GM23338 (cell line): ENCODE measurements around the gene DNAJB13.

Source experiments
- CREB1 ChIP-seq: fragments of 250-450 bp; sonication (Bioruptor Pico); IDR thresholded peaks from 2 replicates; pipeline ENCODE4 v1.5.0; 2020; ENCODE audit warnings: low read depth, mild to moderate bottlenecking, moderate library complexity
- EZH2 ChIP-seq: fragments of 200-600 bp; sonication (generic); IDR thresholded peaks from one replicate; pipeline ENCODE4 v1.8.0; 2017; ENCODE audit warnings: antibody characterized with exemption, mild to moderate bottlenecking, low read depth; ENCODE audit not compliant: unreplicated experiment
- EZH2phosphoT487 ChIP-seq: fragments of 200-600 bp; sonication (generic); IDR thresholded peaks from one replicate; pipeline ENCODE4 v1.8.1; 2018; ENCODE audit warnings: antibody characterized with exemption; ENCODE audit not compliant: unreplicated experiment
- JUNB ChIP-seq: IDR thresholded peaks from one replicate; pipeline ENCODE4 v1.6.1; 2016; ENCODE audit warnings: antibody characterized with exemption; ENCODE audit not compliant: unreplicated experiment
- POLR2AphosphoS5 ChIP-seq: IDR thresholded peaks from 2 replicates; pipeline ENCODE4 v1.6.1; 2016; ENCODE audit warnings: antibody characterized with exemption, low read depth
- TF ChIP-seq, protein P1 (sequence below), 2 experiments: fragments of 200-600 bp in 1 of 2; sonication (generic) in 1 of 2; conservative IDR thresholded peaks; 2 replicates each; pipeline versions ENCODE4 v1.5.1 to v1.6.1; 2016 to 2017; ENCODE audit warnings: antibody characterized with exemption in 2 of 2, low read depth in 2 of 2, mild to moderate bottlenecking in 2 of 2, moderate library complexity in 1 of 2
- TF ChIP-seq, protein P2 (sequence below): IDR thresholded peaks from 2 replicates; pipeline ENCODE4 v1.6.1; 2016; ENCODE audit warnings: antibody characterized with exemption
- TF ChIP-seq, protein P3 (sequence below): IDR thresholded peaks from one replicate; pipeline ENCODE4 v1.6.1; 2018; ENCODE audit warnings: antibody characterized with exemption; ENCODE audit not compliant: unreplicated experiment

DNA sequence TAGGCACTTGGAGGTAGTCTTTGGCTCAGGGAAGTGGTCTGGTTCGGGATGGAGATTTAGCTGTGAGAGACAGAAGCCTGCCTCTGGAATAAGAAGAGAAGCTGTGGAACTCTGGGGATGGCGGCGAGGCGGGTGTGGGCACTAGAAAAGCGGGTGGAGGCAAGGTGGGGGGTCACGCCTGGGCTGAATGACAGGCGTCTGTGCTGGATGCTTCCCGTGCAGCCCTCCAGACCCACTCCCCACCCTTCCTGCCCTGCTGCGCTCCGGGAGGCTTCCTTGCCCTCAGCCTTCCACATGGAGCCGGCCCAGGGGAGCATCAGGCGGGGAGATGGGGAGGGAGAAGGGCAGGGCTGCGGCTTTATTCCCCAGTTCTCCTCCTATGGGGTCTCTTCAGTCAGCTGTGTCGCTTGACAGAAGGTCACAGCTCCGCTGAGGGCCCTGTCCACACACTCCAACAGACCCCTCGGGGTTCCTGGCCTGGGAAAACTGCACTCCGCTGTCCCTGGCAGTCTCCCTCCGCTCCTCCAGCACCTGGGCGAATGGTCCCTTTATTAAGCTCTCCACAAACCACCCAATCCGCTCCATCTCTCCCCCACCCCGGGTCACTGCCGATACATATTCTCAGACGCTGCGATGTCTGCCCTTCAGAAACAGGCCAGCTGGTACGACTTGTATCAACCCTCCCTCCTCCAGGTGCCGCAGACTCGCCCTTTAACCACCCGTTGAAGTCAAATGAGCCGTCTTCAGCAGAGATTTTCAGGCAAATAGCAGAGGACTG, 6.2 kb downstream of the DNAJB13 start:
- TF ChIP-seq, protein P1, sequence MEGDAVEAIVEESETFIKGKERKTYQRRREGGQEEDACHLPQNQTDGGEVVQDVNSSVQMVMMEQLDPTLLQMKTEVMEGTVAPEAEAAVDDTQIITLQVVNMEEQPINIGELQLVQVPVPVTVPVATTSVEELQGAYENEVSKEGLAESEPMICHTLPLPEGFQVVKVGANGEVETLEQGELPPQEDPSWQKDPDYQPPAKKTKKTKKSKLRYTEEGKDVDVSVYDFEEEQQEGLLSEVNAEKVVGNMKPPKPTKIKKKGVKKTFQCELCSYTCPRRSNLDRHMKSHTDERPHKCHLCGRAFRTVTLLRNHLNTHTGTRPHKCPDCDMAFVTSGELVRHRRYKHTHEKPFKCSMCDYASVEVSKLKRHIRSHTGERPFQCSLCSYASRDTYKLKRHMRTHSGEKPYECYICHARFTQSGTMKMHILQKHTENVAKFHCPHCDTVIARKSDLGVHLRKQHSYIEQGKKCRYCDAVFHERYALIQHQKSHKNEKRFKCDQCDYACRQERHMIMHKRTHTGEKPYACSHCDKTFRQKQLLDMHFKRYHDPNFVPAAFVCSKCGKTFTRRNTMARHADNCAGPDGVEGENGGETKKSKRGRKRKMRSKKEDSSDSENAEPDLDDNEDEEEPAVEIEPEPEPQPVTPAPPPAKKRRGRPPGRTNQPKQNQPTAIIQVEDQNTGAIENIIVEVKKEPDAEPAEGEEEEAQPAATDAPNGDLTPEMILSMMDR (conservative IDR thresholded peaks at IDR 0.05; ENCODE audit: low read depth in 2 of 2): no peak
- TF ChIP-seq CREB1 (no peak), EZH2 (no peak), EZH2phosphoT487 (no peak), POLR2AphosphoS5 (no peak), JUNB (no peak)
- TF ChIP-seq, protein P2, sequence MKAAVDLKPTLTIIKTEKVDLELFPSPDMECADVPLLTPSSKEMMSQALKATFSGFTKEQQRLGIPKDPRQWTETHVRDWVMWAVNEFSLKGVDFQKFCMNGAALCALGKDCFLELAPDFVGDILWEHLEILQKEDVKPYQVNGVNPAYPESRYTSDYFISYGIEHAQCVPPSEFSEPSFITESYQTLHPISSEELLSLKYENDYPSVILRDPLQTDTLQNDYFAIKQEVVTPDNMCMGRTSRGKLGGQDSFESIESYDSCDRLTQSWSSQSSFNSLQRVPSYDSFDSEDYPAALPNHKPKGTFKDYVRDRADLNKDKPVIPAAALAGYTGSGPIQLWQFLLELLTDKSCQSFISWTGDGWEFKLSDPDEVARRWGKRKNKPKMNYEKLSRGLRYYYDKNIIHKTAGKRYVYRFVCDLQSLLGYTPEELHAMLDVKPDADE: no peak
- TF ChIP-seq, protein P3, sequence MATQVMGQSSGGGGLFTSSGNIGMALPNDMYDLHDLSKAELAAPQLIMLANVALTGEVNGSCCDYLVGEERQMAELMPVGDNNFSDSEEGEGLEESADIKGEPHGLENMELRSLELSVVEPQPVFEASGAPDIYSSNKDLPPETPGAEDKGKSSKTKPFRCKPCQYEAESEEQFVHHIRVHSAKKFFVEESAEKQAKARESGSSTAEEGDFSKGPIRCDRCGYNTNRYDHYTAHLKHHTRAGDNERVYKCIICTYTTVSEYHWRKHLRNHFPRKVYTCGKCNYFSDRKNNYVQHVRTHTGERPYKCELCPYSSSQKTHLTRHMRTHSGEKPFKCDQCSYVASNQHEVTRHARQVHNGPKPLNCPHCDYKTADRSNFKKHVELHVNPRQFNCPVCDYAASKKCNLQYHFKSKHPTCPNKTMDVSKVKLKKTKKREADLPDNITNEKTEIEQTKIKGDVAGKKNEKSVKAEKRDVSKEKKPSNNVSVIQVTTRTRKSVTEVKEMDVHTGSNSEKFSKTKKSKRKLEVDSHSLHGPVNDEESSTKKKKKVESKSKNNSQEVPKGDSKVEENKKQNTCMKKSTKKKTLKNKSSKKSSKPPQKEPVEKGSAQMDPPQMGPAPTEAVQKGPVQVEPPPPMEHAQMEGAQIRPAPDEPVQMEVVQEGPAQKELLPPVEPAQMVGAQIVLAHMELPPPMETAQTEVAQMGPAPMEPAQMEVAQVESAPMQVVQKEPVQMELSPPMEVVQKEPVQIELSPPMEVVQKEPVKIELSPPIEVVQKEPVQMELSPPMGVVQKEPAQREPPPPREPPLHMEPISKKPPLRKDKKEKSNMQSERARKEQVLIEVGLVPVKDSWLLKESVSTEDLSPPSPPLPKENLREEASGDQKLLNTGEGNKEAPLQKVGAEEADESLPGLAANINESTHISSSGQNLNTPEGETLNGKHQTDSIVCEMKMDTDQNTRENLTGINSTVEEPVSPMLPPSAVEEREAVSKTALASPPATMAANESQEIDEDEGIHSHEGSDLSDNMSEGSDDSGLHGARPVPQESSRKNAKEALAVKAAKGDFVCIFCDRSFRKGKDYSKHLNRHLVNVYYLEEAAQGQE: no peak
